Liver (tissue), 3 donors: ENCODE data around the gene CCDC69.

ENCODE experiments used
- JUND ChIP-seq, 2 donors: IDR thresholded peaks; 2 replicates each; pipeline ENCODE4 v1.6.1; 2016; ENCODE audit warnings: antibody characterized with exemption in 2 of 2
- RXRA ChIP-seq, 2 donors: IDR thresholded peaks; 2 replicates each; pipeline ENCODE4 v1.6.1; 2017 to 2018; ENCODE audit warnings: antibody characterized with exemption in 2 of 2, mild to moderate bottlenecking in 1 of 2
- TF ChIP-seq, protein P1 (sequence below): fragments of 150-350 bp; IDR thresholded peaks from 2 replicates; pipeline ENCODE4 v1.5.1; 2017; ENCODE audit warnings: improper control_type of control experiment, low read depth, low read length; ENCODE audit not compliant: missing input control
- TF ChIP-seq, protein P2 (sequence below): IDR thresholded peaks from 2 replicates; pipeline ENCODE4 v1.6.1; 2016; ENCODE audit warnings: antibody characterized with exemption, mild to moderate bottlenecking
- donor health status: healthy.
- donor health status: healthy.

DNA sequence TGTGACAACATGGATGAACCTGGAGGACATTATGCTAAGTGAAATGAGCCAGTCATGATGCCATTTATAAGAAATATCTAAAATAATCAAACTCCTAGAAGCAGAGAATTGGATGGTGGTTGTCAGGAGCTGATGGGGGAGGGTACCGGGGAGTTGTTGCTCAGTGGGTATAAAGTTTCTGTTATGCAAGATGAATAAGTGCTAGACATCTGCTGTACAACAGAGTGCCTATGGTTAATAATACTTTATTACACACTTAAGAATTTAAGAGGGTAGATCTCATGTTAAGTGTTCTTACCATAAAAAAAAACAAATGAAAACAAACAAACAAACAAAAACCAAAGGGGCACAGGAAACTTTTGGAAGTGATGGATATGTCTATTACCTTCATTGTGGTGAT lies 13.0 kb upstream of the CCDC69 start:
- TF ChIP-seq, protein P1, sequence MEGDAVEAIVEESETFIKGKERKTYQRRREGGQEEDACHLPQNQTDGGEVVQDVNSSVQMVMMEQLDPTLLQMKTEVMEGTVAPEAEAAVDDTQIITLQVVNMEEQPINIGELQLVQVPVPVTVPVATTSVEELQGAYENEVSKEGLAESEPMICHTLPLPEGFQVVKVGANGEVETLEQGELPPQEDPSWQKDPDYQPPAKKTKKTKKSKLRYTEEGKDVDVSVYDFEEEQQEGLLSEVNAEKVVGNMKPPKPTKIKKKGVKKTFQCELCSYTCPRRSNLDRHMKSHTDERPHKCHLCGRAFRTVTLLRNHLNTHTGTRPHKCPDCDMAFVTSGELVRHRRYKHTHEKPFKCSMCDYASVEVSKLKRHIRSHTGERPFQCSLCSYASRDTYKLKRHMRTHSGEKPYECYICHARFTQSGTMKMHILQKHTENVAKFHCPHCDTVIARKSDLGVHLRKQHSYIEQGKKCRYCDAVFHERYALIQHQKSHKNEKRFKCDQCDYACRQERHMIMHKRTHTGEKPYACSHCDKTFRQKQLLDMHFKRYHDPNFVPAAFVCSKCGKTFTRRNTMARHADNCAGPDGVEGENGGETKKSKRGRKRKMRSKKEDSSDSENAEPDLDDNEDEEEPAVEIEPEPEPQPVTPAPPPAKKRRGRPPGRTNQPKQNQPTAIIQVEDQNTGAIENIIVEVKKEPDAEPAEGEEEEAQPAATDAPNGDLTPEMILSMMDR = no peak
- no peak for TF ChIP-seq RXRA (IDR thresholded peaks at IDR 0.05)
- no peak for TF ChIP-seq JUND (IDR thresholded peaks at IDR 0.05)
- TF ChIP-seq, protein P2, sequence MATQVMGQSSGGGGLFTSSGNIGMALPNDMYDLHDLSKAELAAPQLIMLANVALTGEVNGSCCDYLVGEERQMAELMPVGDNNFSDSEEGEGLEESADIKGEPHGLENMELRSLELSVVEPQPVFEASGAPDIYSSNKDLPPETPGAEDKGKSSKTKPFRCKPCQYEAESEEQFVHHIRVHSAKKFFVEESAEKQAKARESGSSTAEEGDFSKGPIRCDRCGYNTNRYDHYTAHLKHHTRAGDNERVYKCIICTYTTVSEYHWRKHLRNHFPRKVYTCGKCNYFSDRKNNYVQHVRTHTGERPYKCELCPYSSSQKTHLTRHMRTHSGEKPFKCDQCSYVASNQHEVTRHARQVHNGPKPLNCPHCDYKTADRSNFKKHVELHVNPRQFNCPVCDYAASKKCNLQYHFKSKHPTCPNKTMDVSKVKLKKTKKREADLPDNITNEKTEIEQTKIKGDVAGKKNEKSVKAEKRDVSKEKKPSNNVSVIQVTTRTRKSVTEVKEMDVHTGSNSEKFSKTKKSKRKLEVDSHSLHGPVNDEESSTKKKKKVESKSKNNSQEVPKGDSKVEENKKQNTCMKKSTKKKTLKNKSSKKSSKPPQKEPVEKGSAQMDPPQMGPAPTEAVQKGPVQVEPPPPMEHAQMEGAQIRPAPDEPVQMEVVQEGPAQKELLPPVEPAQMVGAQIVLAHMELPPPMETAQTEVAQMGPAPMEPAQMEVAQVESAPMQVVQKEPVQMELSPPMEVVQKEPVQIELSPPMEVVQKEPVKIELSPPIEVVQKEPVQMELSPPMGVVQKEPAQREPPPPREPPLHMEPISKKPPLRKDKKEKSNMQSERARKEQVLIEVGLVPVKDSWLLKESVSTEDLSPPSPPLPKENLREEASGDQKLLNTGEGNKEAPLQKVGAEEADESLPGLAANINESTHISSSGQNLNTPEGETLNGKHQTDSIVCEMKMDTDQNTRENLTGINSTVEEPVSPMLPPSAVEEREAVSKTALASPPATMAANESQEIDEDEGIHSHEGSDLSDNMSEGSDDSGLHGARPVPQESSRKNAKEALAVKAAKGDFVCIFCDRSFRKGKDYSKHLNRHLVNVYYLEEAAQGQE = no peak
